Activated B cell treated with CpG ODN at 0.5 μM for 24 hours (primary cell): Measurements from ENCODE around the gene ATG4D. TPM values are rescaled to one million over a fixed set of nuclear protein-coding genes. Genes with fewer than 3 reads are reported as not detected.
"Not testable (repeated sequence)": the region's sequence is repeated elsewhere in the genome, so short reads cannot be mapped to it uniquely, and the experiment has no call there.

Source experiments
- ATAC-seq: fragments of 200-7000 bp; cut with Tn5 transposase; one replicate; pipeline ENCODE4 v1.10.0; 2021; ENCODE audit warnings: low read depth, mild to moderate bottlenecking, moderate library complexity
- CTCF ChIA-PET: fragments of 350-600 bp; sonication (Branson Sonifier 250); formaldehyde crosslinking; loops from one replicate; lab custom pipeline; 2021; ENCODE audit warnings: antibody characterized with exemption; lab: Charles Lee
- POLR2A ChIA-PET: fragments of 350-600 bp; sonication (Branson Sonifier 250); formaldehyde crosslinking; loops from one replicate; lab custom pipeline; 2021; ENCODE audit warnings: antibody characterized with exemption; lab: Charles Lee
- DNase-seq: peaks from one replicate; pipeline ENCODE4 v3.0.0; 2022
- H3K27ac Mint-ChIP-seq: one replicate; pipeline ENCODE4 v1.8.0; 2020; ENCODE audit warnings: mixed read lengths
- H3K27me3 Mint-ChIP-seq: one replicate; pipeline ENCODE4 v1.8.0; 2021; ENCODE audit warnings: mixed read lengths
- H3K36me3 Mint-ChIP-seq: one replicate; pipeline ENCODE4 v1.8.0; 2021; ENCODE audit warnings: low read depth, mixed read lengths
- H3K4me1 Mint-ChIP-seq: one replicate; pipeline ENCODE4 v1.8.0; 2021; ENCODE audit warnings: mixed read lengths
- H3K4me3 Mint-ChIP-seq: one replicate; pipeline ENCODE4 v1.8.0; 2020; ENCODE audit warnings: mild to moderate bottlenecking, mixed read lengths
- H3K9me3 Mint-ChIP-seq: one replicate; pipeline ENCODE4 v1.8.0; 2020; ENCODE audit warnings: mixed read lengths
- intact Hi-C: fragments of 100-400 bp; cut with micrococcal nuclease; formaldehyde crosslinking; loops from one replicate; pipeline ENCODE4 v1.15.1; 2024
- total RNA-seq: library from RNA; stranded (reverse); gene quantifications from 2 replicates; pipeline ENCODE4 v1.2.3, GENCODE V29; 2022
- TF ChIP-seq, protein P1 (sequence below): fragments of 200-600 bp; IDR thresholded peaks from one replicate; pipeline ENCODE4 v1.8.0; 2022; ENCODE audit warnings: antibody characterized with exemption, mild to moderate bottlenecking

The ATG4D gene
- total RNA-seq, 1 donor from 2014 or later: 39.1 TPM

GRCh38 chr19:10535613-10536012 lies 8.1 kb upstream of the ATG4D start:
- Mint-ChIP-seq H3K9me3 (peaks cover 2% of the 10 kb centered on the region), H3K27ac (no peak overlapping the region), H3K36me3 (no peaks in the 10 kb centered on the region), H3K4me3 (no peak overlapping the region), H3K27me3 (peaks cover 19% of the 10 kb centered on the region), H3K4me1 (peaks cover 4% of the 10 kb centered on the region)
- TF ChIP-seq, protein P1, sequence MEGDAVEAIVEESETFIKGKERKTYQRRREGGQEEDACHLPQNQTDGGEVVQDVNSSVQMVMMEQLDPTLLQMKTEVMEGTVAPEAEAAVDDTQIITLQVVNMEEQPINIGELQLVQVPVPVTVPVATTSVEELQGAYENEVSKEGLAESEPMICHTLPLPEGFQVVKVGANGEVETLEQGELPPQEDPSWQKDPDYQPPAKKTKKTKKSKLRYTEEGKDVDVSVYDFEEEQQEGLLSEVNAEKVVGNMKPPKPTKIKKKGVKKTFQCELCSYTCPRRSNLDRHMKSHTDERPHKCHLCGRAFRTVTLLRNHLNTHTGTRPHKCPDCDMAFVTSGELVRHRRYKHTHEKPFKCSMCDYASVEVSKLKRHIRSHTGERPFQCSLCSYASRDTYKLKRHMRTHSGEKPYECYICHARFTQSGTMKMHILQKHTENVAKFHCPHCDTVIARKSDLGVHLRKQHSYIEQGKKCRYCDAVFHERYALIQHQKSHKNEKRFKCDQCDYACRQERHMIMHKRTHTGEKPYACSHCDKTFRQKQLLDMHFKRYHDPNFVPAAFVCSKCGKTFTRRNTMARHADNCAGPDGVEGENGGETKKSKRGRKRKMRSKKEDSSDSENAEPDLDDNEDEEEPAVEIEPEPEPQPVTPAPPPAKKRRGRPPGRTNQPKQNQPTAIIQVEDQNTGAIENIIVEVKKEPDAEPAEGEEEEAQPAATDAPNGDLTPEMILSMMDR: no peak
- POLR2A ChIA-PET: interaction anchor here (0.6 kb wide), 1 partner anchor 264 kb away, joined by 5 read pairs; no protein-coding TSS in a partner anchor
- CTCF ChIA-PET: no interaction called here
- intact Hi-C loops: no loop called here
- no peak for DNase-seq
- ATAC-seq: no peak

DNA sequence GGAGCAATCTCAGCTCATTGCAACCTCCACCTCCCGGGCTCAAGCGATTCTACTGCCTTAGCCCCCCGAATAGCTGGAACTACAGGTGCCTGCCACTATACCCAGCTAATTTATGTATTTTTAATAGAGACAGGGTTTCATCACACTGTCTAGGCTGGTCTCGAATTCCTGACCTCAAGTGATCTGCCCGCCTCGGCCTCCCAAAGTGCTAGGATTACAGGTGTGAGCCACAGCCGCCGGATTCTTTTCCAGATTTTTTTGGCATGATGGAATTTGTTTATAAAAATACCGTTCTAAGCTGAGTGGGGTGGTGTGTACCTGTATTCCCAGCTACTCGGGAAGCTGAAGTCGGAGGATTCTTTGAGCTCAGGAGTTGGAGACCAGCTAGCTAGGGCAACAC lies 6.0 kb upstream of the ATG4D start:
- TF ChIP-seq, protein P1: no peak

DNA sequence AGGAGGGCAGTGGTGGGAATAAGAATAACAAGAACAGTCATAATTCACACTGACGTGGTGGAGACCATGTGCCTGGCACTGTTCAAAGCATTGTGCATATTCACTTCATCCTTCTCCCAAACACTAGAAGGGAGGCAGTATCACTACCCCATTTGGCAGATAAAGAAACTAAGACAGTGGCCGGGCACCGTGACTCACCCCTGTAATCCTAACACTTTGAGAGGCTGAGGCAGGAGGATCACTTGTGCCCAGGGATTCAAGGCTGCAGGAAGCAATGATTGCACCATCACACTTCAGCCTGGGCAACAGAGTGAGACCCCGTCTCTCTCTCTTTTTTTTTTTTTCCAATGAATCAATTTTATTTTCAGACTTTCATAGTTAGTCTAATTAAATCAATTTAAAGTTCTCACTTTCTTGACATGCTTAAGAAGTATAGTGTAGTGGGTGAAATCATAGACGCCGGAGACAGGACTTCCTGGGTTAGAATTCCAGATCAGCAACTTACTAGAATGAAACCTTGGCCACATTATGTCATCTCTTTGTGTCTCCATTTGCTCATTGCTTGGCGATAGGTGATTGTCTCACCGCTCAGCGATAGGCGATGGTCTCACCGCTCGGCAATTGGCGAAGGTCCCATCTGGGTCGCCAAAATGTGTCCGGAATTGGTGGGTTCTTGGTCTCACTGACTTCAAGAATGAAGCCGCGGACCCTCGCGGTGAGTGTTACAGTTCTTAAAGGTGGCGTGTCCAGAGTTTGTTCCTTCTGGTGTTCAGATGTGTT lies 5.3 kb upstream of the ATG4D start:
- Mint-ChIP-seq H3K9me3 (no peaks in the 10 kb centered on the region), H3K27me3 (peaks cover 16% of the 10 kb centered on the region), H3K4me1 (peaks cover 7% of the 10 kb centered on the region), H3K27ac (no peak overlapping the region), H3K36me3 (no peaks in the 10 kb centered on the region), H3K4me3 (no peak overlapping the region)
- no peak for ATAC-seq
- ChIA-PET POLR2A (interaction anchor here (0.6 kb wide), 1 partner anchor 371 kb away, joined by 4 read pairs; no protein-coding TSS in a partner anchor), CTCF (no interaction called here)
- DNase-seq: no peak
- TF ChIP-seq, protein P1: no peak
- intact Hi-C loops: no loop called here

More for the DNA sequence above, 6.0 kb upstream of the ATG4D start:
- DNase-seq: no peak
- Mint-ChIP-seq H3K4me1 (peaks cover 4% of the 10 kb centered on the region), H3K4me3 (no peak overlapping the region), H3K27ac (no peak overlapping the region), H3K27me3 (peaks cover 16% of the 10 kb centered on the region), H3K9me3 (no peaks in the 10 kb centered on the region), H3K36me3 (no peaks in the 10 kb centered on the region)
- intact Hi-C loops: no loop called here
- ATAC-seq: no peak
- CTCF ChIA-PET: no interaction called here
- POLR2A ChIA-PET: interaction anchor here (0.6 kb wide), 1 partner anchor 372 kb away, joined by 4 read pairs; no protein-coding TSS in a partner anchor

DNA sequence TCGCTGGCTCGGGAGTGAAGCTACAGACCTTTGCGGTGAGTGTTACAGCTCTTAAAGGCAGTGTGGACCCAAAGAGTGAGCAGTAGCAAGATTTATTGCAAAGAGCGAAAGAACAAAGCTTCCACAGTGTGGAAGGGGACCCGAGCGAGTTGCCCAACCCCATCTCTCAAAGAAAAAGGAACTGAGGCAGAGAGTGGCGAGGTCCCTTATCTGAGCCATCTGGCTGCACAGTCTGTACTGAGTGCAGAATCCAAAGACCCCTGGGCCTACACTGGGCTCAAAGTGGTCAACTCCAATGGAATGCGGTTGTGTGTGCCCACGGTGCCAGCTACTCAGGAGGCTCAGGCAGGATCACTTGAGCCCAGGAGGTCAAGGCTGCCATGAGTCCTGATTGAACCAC lies 4.7 kb upstream of the ATG4D start:
- H3K4me3 Mint-ChIP-seq, H3K4me1 Mint-ChIP-seq, H3K9me3 Mint-ChIP-seq, H3K27ac Mint-ChIP-seq, POLR2A ChIA-PET, H3K36me3 Mint-ChIP-seq, CTCF ChIA-PET, DNase-seq, intact Hi-C loops, ATAC-seq: not testable (repeated sequence)
- peaks cover 16% of the 10 kb centered on the region for H3K27me3 Mint-ChIP-seq

DNA sequence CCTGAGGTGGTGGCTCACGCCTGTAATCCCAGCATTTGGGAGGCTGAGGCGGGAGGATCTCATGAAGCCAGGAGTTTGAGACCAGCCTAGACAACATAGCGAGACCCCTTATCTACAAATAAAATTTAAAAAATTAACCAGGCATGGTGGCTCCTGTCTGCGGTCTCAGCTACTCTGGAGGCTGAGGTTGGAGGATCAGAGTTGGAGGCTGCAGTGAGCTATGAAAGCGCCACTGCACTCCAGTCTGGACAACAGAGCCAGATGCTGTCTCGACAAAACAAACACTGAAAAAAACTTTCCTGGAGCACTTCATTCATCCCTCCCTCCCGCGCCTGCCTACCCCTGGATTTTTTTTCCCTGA lies 665 bp upstream of the ATG4D start:
- CTCF ChIA-PET: interaction anchor here (0.8 to 2.9 kb wide), 3 partner anchors 10 to 29 kb away, joined by 3 to 23 read pairs (median 16); partner anchors contain the start of genes CDKN2D and KRI1
- no peak for DNase-seq
- POLR2A ChIA-PET: interaction anchor here (0.6 to 3.0 kb wide), 12 partner anchors 10 to 832 kb away, joined by 3 to 16 read pairs (median 4); partner anchors contain the start of genes CDKN2D, KRI1 and QTRT1
- Mint-ChIP-seq H3K9me3 (no peaks in the 10 kb centered on the region), H3K36me3 (peaks cover 7% of the 10 kb centered on the region), H3K4me1 (peaks cover 18% of the 10 kb centered on the region), H3K4me3 (peak overlapping the region; percentile 77), H3K27me3 (peaks cover 12% of the 10 kb centered on the region), H3K27ac (peak overlapping the region; percentile 66)
- no peak for ATAC-seq
- TF ChIP-seq, protein P1: no peak
- intact Hi-C loops: loop anchor here (1.0 kb wide), 2 partner anchors 23 to 41 kb away; partner anchors contain the start of gene KRI1
